Glomerular endothelial cell (primary cell): ENCODE measurements around the gene ARHGAP26. TPM values are rescaled to one million over a fixed set of nuclear protein-coding genes. Genes with fewer than 3 reads are reported as not detected.

ENCODE experiments used
- DNase-seq: peaks from one replicate; pipeline ENCODE4 v3.0.0-alpha.2; 2011; ENCODE audit warnings: low read depth, low spot score; ENCODE audit errors: extremely low read depth
- total RNA-seq: library from RNA; depleted of rRNA; stranded (reverse); fragments of >200 nt; gene quantifications from 2 replicates; pipeline ENCODE4 v1.2.3, GENCODE V29; 2015

The ARHGAP26 gene
- total RNA-seq, 1 donor from 2014 or later: 33.1 TPM

GRCh38 chr5:143024228-143024920 is 254.2 kb downstream of the ARHGAP26 start:
- DNase-seq: no peak

DNA sequence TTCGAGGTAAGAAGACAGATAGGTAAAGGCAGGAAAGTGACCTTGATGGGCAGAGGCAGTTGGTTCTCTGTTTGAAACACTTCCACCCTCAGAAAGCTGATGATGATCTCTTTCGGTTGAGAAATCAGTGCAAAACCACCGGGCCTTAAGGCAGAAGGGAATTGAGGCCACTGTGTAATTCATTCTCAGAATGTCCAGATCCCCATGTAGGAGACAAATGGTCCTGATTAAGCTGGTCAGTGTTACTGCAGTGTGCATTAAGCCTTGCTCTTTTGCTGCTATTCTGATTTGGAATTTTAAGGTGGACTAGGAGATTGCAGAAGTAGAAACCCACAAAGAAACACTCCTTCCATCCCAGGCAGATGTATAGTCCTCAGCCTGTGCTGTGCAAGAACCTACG is 255.2 kb downstream of the ARHGAP26 start:
- no peak for DNase-seq

GRCh38 chr5:143025971-143026370 is 255.8 kb downstream of the ARHGAP26 start:
- DNase-seq: no peak

DNA sequence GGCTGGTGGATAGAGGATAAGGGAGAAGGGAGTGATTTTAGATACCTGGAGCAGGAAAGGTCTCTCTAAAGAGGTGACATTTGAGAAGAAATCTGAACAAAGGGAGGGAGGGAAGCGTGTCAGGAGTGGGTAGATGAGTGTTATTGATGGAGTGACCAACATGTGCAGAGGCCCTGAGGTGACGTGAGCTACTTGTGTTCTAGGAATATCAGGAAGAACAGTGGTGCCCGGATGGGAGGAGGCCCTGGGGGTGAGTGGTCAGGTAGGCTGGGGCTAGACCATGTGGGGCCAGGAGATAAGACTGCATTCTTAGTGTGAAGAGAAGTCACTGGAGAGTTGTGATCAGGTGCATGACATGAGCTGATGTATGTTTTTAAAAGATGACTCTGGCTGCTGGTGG is 256.2 kb downstream of the ARHGAP26 start:
- DNase-seq: no peak

DNA sequence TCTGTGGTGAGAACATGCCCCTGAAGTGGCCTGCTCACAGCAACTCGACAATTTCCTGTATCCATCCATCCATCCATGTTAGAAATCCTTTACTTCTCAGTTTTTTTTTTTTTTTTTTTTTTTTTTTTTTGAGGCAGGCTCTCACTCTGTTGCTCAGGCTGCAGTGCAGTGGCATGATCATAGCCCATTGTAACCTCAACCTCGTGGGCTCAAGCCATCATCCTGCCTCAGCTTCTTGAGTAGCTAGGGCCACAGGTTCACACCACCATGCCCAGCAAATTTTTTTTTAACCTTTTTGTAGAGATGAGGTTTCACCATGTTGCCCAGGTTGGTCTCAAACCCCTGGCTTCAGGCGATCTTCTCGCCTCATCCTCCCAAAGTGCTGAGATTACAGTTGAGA is 259.1 kb downstream of the ARHGAP26 start:
- no peak for DNase-seq

- no peak for DNase-seq
Observed at GRCh38 chr5:143030349-143030748, 260.2 kb downstream of the ARHGAP26 start.

DNA sequence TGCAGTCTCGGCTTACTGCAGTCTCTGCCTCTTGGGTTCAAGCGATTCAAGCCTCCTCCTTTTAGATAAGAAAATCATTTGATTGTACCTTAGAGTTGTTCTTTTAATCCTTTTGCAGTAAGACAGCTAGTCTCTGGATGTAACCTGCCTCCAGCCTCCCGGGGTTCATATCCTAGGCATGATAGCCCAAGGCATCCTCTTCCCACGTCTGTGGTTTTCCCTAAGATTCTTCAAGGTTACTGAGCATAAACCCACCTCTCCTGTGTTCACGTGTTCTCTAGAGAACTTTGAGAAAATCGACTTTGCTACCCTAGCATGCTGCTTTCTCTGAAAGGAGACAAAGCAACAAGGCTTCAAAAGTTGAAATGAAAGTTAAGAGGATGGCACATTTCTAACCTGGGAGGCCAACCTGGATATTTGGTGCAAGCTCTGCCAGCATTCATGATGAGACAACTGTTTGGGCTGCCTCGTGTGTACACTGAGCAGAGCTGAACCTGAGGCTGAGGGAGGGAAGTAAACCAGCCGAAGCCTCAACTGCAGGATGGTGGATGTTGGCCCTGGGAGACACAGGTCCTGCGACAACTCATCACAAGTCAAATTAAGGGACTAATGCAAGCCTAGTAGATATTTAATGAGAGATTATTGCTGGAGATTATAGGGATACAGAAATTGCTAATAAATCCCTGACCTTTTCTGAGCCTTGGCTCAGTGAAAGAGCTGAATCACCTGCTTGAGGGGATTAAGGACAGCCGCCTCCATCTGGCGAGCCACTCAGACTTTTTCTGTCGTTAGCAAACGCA is 261.8 kb downstream of the ARHGAP26 start:
- DNase-seq: no peak

GRCh38 chr5:143032581-143032836 is 262.3 kb downstream of the ARHGAP26 start:
- no peak for DNase-seq

DNA sequence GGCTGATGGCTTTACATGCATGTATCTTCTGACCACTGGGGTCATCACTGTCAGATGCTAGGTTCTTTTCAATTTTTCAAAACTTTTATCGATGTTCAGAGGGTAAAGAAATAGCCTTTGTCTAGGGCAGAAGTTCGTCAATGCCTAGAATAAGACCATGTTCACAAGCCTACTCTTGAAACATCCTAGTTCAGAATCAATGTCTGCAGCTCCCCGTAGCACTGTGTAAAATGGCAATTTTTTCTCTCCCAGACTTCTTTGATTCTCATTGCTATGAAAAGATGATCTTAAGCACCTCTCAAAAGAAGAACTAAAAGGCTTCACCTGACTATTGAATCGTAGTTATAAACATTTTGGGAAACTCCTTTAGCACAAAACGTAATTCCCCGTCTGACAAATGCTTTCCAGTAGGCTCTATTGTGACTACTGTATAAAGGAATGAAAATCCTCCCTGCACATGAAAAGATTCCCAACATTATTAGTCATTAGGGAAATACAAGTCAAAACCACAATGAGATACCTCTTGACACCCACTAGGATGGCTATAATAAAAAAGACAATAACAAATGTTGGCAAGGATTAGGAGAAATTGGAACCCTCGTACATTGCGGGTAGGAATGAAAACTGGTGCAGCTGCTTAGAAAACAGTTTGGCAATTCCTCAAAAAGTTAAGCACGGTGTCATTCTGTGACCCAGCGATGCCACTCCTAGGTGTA is 263.5 kb downstream of the ARHGAP26 start:
- DNase-seq: peak; percentile 33

DNA sequence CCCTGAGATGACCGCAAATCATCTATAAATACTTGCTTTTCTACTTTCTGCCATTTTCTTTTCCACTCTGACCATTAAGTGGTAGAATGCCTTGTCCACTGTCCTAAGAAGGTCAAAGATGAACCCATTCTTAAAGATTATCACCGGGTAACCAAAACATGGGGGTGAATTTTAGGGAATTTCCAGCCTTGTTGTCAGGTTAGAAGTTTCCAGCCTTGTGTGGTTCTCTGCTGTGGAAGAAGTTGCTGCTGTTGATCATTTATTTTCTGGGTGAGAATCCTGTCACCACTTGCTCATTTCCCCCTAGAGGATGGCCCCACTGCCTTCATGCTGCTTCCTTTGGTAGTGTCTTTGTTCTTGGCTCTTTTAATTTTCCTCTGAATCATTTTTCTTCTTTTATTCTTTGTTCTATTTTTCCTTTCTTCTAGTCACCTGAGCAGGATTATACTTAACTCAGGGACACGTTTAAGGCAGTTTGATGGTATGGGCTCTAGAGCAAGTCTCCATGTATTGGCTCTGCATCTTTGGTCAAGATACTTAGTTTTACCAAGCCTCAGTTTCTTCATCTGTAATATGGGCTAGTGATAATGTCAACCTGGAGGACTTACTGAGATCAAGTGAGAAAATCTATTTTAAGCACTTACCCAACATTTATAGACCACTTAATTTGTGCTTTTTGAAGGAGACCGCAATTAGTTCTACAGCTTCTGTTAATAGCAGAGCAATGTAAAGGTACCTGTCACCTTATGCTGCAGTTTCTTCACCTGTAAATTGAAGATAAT is 266.2 kb downstream of the ARHGAP26 start:
- no peak for DNase-seq

- DNase-seq: peak; percentile 92
Observed at GRCh38 chr5:143037071-143037470, 266.9 kb downstream of the ARHGAP26 start.

GRCh38 chr5:143037708-143038107 is 267.5 kb downstream of the ARHGAP26 start:
- DNase-seq: no peak

DNA sequence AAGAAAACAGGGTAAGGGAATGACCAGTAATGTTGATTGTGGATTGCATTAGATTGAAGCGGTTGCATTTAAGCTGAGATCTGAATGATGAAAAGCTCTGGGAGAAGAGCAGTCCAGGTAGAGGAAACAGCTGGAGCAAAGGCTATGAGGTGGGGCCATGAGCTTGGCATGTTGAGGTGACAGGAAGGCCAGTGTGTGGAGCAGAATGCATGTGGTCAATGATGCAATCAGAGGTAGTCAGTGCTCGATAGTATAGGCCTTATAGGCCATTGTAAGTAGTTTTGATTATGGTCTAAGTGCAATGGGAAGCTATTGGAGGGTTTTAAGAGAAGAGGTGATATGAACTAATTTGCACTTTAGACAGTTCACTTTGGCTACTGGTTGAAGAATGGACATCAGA is 270.4 kb downstream of the ARHGAP26 start:
- DNase-seq: no peak

GRCh38 chr5:143041461-143041860 is 271.3 kb downstream of the ARHGAP26 start:
- no peak for DNase-seq

- no peak for DNase-seq
Observed at GRCh38 chr5:143041972-143042770, 272.0 kb downstream of the ARHGAP26 start.

DNA sequence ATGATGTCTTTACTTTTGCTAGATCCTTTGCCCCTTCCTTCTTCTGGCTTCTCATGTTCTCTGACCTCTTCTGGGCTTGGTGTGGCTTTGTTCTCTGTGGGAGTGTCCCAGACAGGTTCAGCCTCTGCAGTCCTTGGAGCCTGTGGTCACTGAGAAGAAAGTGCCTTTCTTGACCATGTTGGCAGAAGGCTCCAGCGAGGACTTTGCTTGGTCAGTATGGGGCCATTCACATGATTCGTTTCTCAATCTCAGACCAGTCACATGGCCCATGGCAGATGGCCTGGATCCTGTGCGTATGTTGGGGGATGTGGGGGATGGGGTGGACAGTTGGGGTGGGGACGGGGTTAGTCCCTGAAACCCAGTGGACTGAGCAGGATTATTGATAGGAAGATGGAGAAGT is 274.1 kb downstream of the ARHGAP26 start:
- no peak for DNase-seq

DNA sequence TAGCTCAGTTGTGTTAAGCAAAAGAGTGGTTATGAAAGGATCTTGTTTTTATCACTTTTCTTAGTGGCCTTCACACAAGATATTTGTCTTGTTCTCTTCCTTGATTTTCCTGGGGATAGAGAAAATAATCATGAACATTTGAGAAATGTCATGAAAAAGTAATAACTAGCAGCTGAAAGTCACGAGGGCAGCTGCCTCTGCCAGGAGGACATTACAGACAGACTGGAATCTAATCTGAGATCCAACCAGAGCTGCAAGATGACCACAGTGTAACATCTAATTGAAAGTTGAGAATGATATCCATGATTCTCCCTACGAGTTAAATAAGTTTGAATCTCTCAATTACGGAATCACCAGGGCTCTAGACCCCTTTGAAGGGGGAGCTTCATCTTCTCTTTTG is 274.9 kb downstream of the ARHGAP26 start:
- no peak for DNase-seq

DNA sequence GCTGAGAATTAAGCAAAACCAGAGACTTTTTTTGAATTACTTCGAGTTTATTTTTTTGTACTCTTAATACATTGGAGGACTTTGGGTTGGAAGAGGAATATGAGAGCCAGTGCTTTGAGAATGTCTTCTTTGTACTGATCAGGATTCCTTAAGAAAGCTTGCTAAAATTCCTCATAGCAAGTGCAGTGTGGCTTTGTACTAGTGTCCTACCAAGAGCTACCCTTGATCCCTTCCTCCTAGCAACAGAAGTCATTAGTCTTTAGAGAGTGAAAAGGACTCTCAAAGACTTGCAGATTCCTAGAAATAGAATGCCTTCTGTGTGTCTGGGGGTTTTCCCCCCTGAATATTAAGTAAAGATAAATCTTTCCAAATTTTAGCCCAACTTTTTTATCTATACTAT is 276.1 kb downstream of the ARHGAP26 start:
- no peak for DNase-seq

- DNase-seq: no peak
Observed at GRCh38 chr5:143047091-143047490, 276.9 kb downstream of the ARHGAP26 start.

DNA sequence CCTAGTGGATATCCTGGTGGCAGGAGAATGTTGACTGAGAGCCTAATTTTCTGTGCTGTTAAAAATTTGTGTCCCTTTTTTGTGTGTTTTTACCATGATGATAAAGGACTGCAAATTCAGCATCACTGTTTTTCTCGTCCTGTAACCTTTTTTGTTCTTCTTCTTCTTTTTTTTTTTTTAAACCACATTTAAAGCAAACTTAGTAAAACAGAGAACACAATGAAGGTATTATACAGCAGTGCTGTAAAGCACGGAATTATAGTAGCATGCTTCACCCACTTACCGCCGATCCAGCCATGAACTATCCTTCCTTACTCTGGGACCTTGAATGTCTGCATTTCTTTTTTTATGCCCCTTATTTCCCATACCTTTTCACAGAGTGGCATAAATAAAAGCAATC is 280.0 kb downstream of the ARHGAP26 start:
- DNase-seq: no peak
